CD4-positive, alpha-beta T cell (primary cell): ENCODE data around the gene MFN1. TPM values are rescaled to one million over a fixed set of nuclear protein-coding genes. Genes with fewer than 3 reads are reported as not detected.

ENCODE experiments used
- ATAC-seq: fragments of 200-7000 bp; cut with Tn5 transposase; one replicate; pipeline ENCODE4 v1.10.0; 2022; ENCODE audit warnings: mild to moderate bottlenecking; ENCODE audit not compliant: poor library complexity
- CTCF ChIA-PET: fragments of 350-600 bp; sonication (Branson Sonifier 250); formaldehyde crosslinking; loops from one replicate; lab custom pipeline; 2021; ENCODE audit warnings: antibody characterized with exemption, inconsistent platforms; lab: Charles Lee
- POLR2A ChIA-PET: fragments of 350-600 bp; sonication (Branson Sonifier 250); formaldehyde crosslinking; loops from one replicate; lab custom pipeline; 2021; ENCODE audit warnings: antibody characterized with exemption, inconsistent platforms; lab: Charles Lee
- DNase-seq, 14 experiments: peaks; one replicate each; pipeline ENCODE4 v3.0.0-alpha.2; 2013 to 2020; ENCODE audit warnings: mixed read lengths in 2 of 14
- H3K27ac ChIP-seq, 2 donors: one replicate each; pipeline versions ENCODE4 v1.5.1 to v1.7.0; 2013; ENCODE audit warnings: low read length in 2 of 2, low read depth in 1 of 2, mild to moderate bottlenecking in 1 of 2
- H3K27me3 ChIP-seq, 2 experiments: 1 replicate in 1 of 2; 2 replicates in 1 of 2; pipeline versions ENCODE4 v1.6.1 to v1.7.0; 2013; ENCODE audit warnings: low read length in 2 of 2, control low read depth in 1 of 2, mild to moderate bottlenecking in 1 of 2, moderate library complexity in 1 of 2; ENCODE audit not compliant: insufficient read depth in 2 of 2, control insufficient read depth in 1 of 2
- H3K36me3 ChIP-seq: one replicate; pipeline ENCODE4 v1.6.1; 2013; ENCODE audit warnings: low read length, control low read depth; ENCODE audit not compliant: insufficient read depth
- H3K4me1 ChIP-seq: one replicate; pipeline ENCODE4 v1.6.1; 2013; ENCODE audit warnings: low read length, control low read depth; ENCODE audit not compliant: insufficient read depth
- H3K4me3 ChIP-seq: one replicate; pipeline ENCODE4 v1.5.1; 2013; ENCODE audit warnings: mild to moderate bottlenecking, low read length, moderate library complexity
- H3K9me3 ChIP-seq, 2 experiments: 1 replicate in 1 of 2; 2 replicates in 1 of 2; pipeline versions ENCODE4 v1.6.1 to v1.7.0; 2013; ENCODE audit warnings: low read length in 2 of 2, mild to moderate bottlenecking in 2 of 2, control low read depth in 1 of 2, moderate library complexity in 1 of 2; ENCODE audit not compliant: control insufficient read depth in 1 of 2, insufficient read depth in 1 of 2
- H3K27ac Mint-ChIP-seq: one replicate; pipeline ENCODE4 v1.8.0; 2020; ENCODE audit warnings: mixed read lengths
- H3K27me3 Mint-ChIP-seq: one replicate; pipeline ENCODE4 v1.8.0; 2021; ENCODE audit warnings: mixed read lengths
- H3K36me3 Mint-ChIP-seq: one replicate; pipeline ENCODE4 v1.8.0; 2021; ENCODE audit warnings: low read depth, mixed read lengths
- H3K4me1 Mint-ChIP-seq: one replicate; pipeline ENCODE4 v1.8.0; 2021; ENCODE audit warnings: low read depth, mixed read lengths
- H3K4me3 Mint-ChIP-seq: one replicate; pipeline ENCODE4 v1.8.0; 2020; ENCODE audit warnings: mild to moderate bottlenecking, mixed read lengths
- H3K9me3 Mint-ChIP-seq: one replicate; pipeline ENCODE4 v1.8.0; 2020; ENCODE audit warnings: mixed read lengths
- intact Hi-C, 2 experiments: fragments of 100-400 bp; cut with DNase I in 1 of 2; cut with micrococcal nuclease in 1 of 2; formaldehyde crosslinking; loops; one replicate each; pipeline versions ENCODE4 v1.15.1 to v1.9.0; 2023 to 2025; cut with DNase I, micrococcal nuclease
- total RNA-seq, 174 experiments: library from RNA in 2 of 174; stranded (reverse) in 2 of 174; gene quantifications; one replicate each; pipeline ENCODE4 v1.2.3 and lab custom pipeline; 2021 to 2026
- TF ChIP-seq, protein P1 (sequence below): fragments of 200-600 bp; IDR thresholded peaks from one replicate; pipeline ENCODE4 v1.8.0; 2022; ENCODE audit warnings: antibody characterized with exemption, mild to moderate bottlenecking

Gene MFN1
- total RNA-seq, 2 experiments from 2014 or later, result 20.7 to 26.1 TPM

- Mint-ChIP-seq H3K4me1 (no peaks in the 10 kb centered on the region), H3K27me3 (peaks cover under 1% of the 10 kb centered on the region), H3K9me3 (no peaks in the 10 kb centered on the region), H3K36me3 (no peaks in the 10 kb centered on the region), H3K27ac (no peak overlapping the region), H3K4me3 (no peak overlapping the region)
- Histone ChIP-seq H3K4me1 (no peaks in the 10 kb centered on the region), H3K9me3 (no peaks in the 10 kb centered on the region), H3K36me3 (no peaks in the 10 kb centered on the region), H3K4me3 (no peak overlapping the region), H3K27me3 (no peaks in the 10 kb centered on the region), H3K27ac (no peak overlapping the region)
- intact Hi-C loops, result no loop called here
- ATAC-seq (no peak), DNase-seq (no peak)
- TF ChIP-seq, protein P1, sequence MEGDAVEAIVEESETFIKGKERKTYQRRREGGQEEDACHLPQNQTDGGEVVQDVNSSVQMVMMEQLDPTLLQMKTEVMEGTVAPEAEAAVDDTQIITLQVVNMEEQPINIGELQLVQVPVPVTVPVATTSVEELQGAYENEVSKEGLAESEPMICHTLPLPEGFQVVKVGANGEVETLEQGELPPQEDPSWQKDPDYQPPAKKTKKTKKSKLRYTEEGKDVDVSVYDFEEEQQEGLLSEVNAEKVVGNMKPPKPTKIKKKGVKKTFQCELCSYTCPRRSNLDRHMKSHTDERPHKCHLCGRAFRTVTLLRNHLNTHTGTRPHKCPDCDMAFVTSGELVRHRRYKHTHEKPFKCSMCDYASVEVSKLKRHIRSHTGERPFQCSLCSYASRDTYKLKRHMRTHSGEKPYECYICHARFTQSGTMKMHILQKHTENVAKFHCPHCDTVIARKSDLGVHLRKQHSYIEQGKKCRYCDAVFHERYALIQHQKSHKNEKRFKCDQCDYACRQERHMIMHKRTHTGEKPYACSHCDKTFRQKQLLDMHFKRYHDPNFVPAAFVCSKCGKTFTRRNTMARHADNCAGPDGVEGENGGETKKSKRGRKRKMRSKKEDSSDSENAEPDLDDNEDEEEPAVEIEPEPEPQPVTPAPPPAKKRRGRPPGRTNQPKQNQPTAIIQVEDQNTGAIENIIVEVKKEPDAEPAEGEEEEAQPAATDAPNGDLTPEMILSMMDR, result no peak
- ChIA-PET POLR2A (no interaction called here), CTCF (no interaction called here)
Measured at GRCh38 chr3:179299999-179300613, 47.4 kb upstream of the MFN1 start.

DNA sequence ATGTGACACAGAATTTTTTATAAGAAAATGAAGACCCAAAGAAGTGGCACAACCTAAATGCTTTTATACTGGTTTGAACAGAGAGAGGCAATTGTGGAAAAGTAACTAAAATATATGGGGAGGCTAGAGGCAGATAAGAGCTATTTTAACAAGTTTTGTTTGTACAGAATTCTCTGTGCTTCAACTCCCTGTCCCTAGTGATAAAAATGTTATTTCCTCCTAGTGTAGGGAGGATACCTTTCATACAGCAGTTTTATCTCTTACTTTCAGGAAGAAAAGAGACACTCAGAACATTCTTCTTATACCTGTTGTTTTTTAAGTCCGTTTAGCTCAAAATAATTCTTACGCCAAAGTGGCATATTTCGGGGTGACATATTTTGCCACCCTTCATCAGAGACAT lies 45.9 kb upstream of the MFN1 start:
- intact Hi-C loops, result no loop called here
- no peaks in the 10 kb centered on the region for H3K4me1 ChIP-seq
- no peaks in the 10 kb centered on the region for H3K27me3 ChIP-seq
- H3K9me3 ChIP-seq, result no peaks in the 10 kb centered on the region
- Mint-ChIP-seq H3K27ac (no peak overlapping the region), H3K4me1 (no peaks in the 10 kb centered on the region), H3K9me3 (no peaks in the 10 kb centered on the region), H3K27me3 (no peaks in the 10 kb centered on the region), H3K4me3 (no peak overlapping the region), H3K36me3 (no peaks in the 10 kb centered on the region)
- no peak overlapping the region for H3K27ac ChIP-seq
- ChIA-PET POLR2A (no interaction called here), CTCF (no interaction called here)
- DNase-seq, result no peak
- no peaks in the 10 kb centered on the region for H3K36me3 ChIP-seq
- H3K4me3 ChIP-seq, result no peak overlapping the region
- no peak for ATAC-seq
- TF ChIP-seq, protein P1, result no peak

GRCh38 chr3:179302111-179302510 lies 45.4 kb upstream of the MFN1 start:
- Histone ChIP-seq H3K4me1 (no peaks in the 10 kb centered on the region), H3K9me3 (no peaks in the 10 kb centered on the region), H3K27me3 (no peaks in the 10 kb centered on the region), H3K4me3 (no peak overlapping the region), H3K27ac (no peak overlapping the region), H3K36me3 (no peaks in the 10 kb centered on the region)
- CTCF ChIA-PET, result no interaction called here
- Mint-ChIP-seq H3K27me3 (no peaks in the 10 kb centered on the region), H3K4me1 (no peaks in the 10 kb centered on the region), H3K4me3 (no peak overlapping the region), H3K36me3 (no peaks in the 10 kb centered on the region), H3K9me3 (no peaks in the 10 kb centered on the region), H3K27ac (no peak overlapping the region)
- POLR2A ChIA-PET, result no interaction called here
- no peak for DNase-seq
- ATAC-seq, result no peak
- intact Hi-C loops, result no loop called here
- TF ChIP-seq, protein P1, result no peak
